Measurements from ENCODE around the gene PREB. TPM values are rescaled to one million over a fixed set of nuclear protein-coding genes. Genes with fewer than 3 reads are reported as not detected.

The PREB gene
- total and polyA plus RNA-seq, 3 experiments from 2014 or later, result 68.6 to 80.6 (median 79.5) TPM

- Histone ChIP-seq H3K4me3 (ENCODE audit: low read length) (peak overlapping the region; percentile 60), H3K27ac (ENCODE audit: low read depth, low read length) (peak overlapping the region; percentile 75), H3K27me3 (ENCODE audit: insufficient read depth, low read length, poor library complexity, severe bottlenecking) (no peaks in the 10 kb centered on the region), H3K9me3 (ENCODE audit: low read length) (no peaks in the 10 kb centered on the region), H3K36me3 (ENCODE audit: insufficient read depth, low read length) (no peaks in the 10 kb centered on the region), H3K4me1 (ENCODE audit: insufficient read depth, low read length) (peaks cover 42% of the 10 kb centered on the region)
- H3K27ac Mint-ChIP-seq, result peak overlapping the region; percentile 8 to 87 (median 64)
- no peaks in the 10 kb centered on the region for H3K9me3 Mint-ChIP-seq
- H3K4me3 Mint-ChIP-seq, result peak overlapping the region; percentile 58 to 94 (median 76)
- CTCF ChIA-PET, result interaction anchor here (1.0 to 3.8 kb wide), 4 partner anchors 16 to 208 kb away, joined by 3 to 16 read pairs (median 9); partner anchors contain the start of gene AGBL5
- DNase-seq, result no peak
- POLR2A ChIA-PET, result interaction anchor here (1.2 to 3.8 kb wide), 3 partner anchors 10 to 34 kb away, joined by 4 to 24 read pairs (median 6); partner anchors contain the start of genes AGBL5 and OST4
- no peaks in the 10 kb centered on the region for H3K36me3 Mint-ChIP-seq
- H3K27me3 Mint-ChIP-seq, result no peaks in the 10 kb centered on the region
- H3K4me1 Mint-ChIP-seq, result peaks cover 26 to 33% (median 32%) of the 10 kb centered on the region in 3 donors
These were observed 49.3 kb downstream of the PREB start for GRCh38 chr2:27085062-27085672.

- H3K4me1 Mint-ChIP-seq, result peaks cover 26 to 34% (median 33%) of the 10 kb centered on the region in 3 donors
- peak overlapping the region; percentile 20 to 82 (median 67) for H3K4me3 Mint-ChIP-seq
These were observed 50.0 kb downstream of the PREB start for GRCh38 chr2:27084297-27085061.

GRCh38 chr2:27083410-27084296, 50.8 kb downstream of the PREB start:
- Mint-ChIP-seq H3K9me3 (no peaks in the 10 kb centered on the region), H3K27ac (peak overlapping the region in 3 of 8 donors; percentile 12 to 68 (median 17)), H3K4me1 (peaks cover 26 to 34% (median 32%) of the 10 kb centered on the region in 3 donors), H3K4me3 (peak overlapping the region in 3 of 7 donors; percentile 38 to 82 (median 76)), H3K27me3 (no peaks in the 10 kb centered on the region), H3K36me3 (no peaks in the 10 kb centered on the region)
- DNase-seq, result no peak
- CTCF ChIA-PET, result interaction anchor here (1.0 to 2.8 kb wide), 5 partner anchors 12 to 122 kb away, joined by 3 to 15 read pairs (median 3); partner anchors contain the start of genes AGBL5 and OST4
- Histone ChIP-seq H3K4me1 (ENCODE audit: insufficient read depth, low read length) (peaks cover 42% of the 10 kb centered on the region), H3K4me3 (ENCODE audit: low read length) (no peak overlapping the region), H3K27me3 (ENCODE audit: insufficient read depth, low read length, poor library complexity, severe bottlenecking) (no peaks in the 10 kb centered on the region), H3K9me3 (ENCODE audit: low read length) (no peaks in the 10 kb centered on the region), H3K27ac (ENCODE audit: low read depth, low read length) (no peak overlapping the region), H3K36me3 (ENCODE audit: insufficient read depth, low read length) (no peaks in the 10 kb centered on the region)
- POLR2A ChIA-PET, result interaction anchor here (1.1 to 4.2 kb wide), 4 partner anchors 12 to 128 kb away, joined by 3 to 37 read pairs (median 24); partner anchors contain the start of genes AGBL5, ATRAID, OST4 and SLC5A6

More at GRCh38 chr2:27084297-27085061, 50.0 kb downstream of the PREB start:
- CTCF ChIA-PET, result interaction anchor here (1.0 to 2.8 kb wide), 2 partner anchors 29 to 33 kb away, joined by 3 to 15 read pairs; partner anchors contain the start of gene AGBL5
- Histone ChIP-seq H3K9me3 (ENCODE audit: low read length) (no peaks in the 10 kb centered on the region), H3K4me1 (ENCODE audit: insufficient read depth, low read length) (peaks cover 42% of the 10 kb centered on the region), H3K27ac (ENCODE audit: low read depth, low read length) (no peak overlapping the region), H3K4me3 (ENCODE audit: low read length) (no peak overlapping the region), H3K36me3 (ENCODE audit: insufficient read depth, low read length) (no peaks in the 10 kb centered on the region), H3K27me3 (ENCODE audit: insufficient read depth, low read length, poor library complexity, severe bottlenecking) (no peaks in the 10 kb centered on the region)
- Mint-ChIP-seq H3K27ac (peak overlapping the region in 4 of 8 donors; percentile 12 to 71 (median 42)), H3K9me3 (no peaks in the 10 kb centered on the region), H3K36me3 (no peaks in the 10 kb centered on the region), H3K27me3 (no peaks in the 10 kb centered on the region)
- no peak for DNase-seq
- POLR2A ChIA-PET, result interaction anchor here (1.2 to 4.2 kb wide), 3 partner anchors 12 to 33 kb away, joined by 4 to 37 read pairs (median 24); partner anchors contain the start of genes AGBL5 and OST4

- POLR2A ChIA-PET, result interaction anchor here (0.5 to 4.2 kb wide), 4 partner anchors 11 to 129 kb away, joined by 3 to 37 read pairs (median 14); partner anchors contain the start of genes AGBL5, ATRAID, OST4 and SLC5A6
- Mint-ChIP-seq H3K4me3 (no peak overlapping the region), H3K27ac (no peak overlapping the region), H3K36me3 (no peaks in the 10 kb centered on the region), H3K9me3 (no peaks in the 10 kb centered on the region), H3K27me3 (peaks cover 0 to 1% of the 10 kb centered on the region in 2 donors), H3K4me1 (peaks cover 26 to 34% (median 31%) of the 10 kb centered on the region in 3 donors)
- no peak for DNase-seq
- Histone ChIP-seq H3K4me1 (ENCODE audit: insufficient read depth, low read length) (peaks cover 42% of the 10 kb centered on the region), H3K4me3 (ENCODE audit: low read length) (no peak overlapping the region), H3K36me3 (ENCODE audit: insufficient read depth, low read length) (no peaks in the 10 kb centered on the region), H3K27ac (ENCODE audit: low read depth, low read length) (no peak overlapping the region), H3K27me3 (ENCODE audit: insufficient read depth, low read length, poor library complexity, severe bottlenecking) (no peaks in the 10 kb centered on the region), H3K9me3 (ENCODE audit: low read length) (no peaks in the 10 kb centered on the region)
- CTCF ChIA-PET, result interaction anchor here (1.2 to 2.8 kb wide), 4 partner anchors 11 to 121 kb away, joined by 3 to 15 read pairs (median 3); partner anchors contain the start of genes AGBL5 and OST4
These were observed 51.5 kb downstream of the PREB start for GRCh38 chr2:27082773-27083409.

DNA sequence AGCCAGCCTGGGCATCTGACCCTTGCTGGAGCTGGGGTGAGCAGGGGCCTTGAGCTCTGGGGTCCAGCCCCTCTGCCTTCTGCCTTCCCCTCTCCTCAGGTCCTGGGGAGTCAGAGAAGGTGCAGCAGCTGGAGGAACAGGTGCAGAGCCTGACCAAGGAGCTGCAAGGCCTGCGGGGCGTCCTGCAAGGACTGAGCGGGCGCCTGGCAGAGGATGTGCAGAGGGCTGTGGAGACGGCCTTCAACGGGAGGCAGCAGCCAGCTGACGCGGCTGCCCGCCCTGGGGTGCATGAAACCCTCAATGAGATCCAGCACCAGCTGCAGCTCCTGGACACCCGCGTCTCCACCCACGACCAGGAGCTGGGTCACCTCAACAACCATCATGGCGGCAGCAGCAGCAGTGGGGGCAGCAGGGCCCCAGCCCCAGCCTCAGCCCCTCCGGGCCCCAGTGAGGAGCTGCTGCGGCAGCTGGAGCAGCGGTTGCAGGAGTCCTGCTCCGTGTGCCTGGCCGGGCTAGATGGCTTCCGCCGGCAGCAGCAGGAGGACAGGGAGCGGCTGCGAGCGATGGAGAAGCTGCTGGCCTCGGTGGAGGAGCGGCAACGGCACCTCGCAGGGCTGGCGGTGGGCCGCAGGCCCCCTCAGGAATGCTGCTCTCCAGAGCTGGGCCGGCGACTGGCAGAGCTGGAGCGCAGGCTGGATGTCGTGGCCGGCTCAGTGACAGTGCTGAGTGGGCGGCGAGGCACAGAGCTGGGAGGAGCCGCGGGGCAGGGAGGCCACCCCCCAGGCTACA, 52.3 kb downstream of the PREB start:
- Histone ChIP-seq H3K27me3 (ENCODE audit: insufficient read depth, low read length, poor library complexity, severe bottlenecking) (no peaks in the 10 kb centered on the region), H3K4me3 (ENCODE audit: low read length) (peak overlapping the region; percentile 65), H3K4me1 (ENCODE audit: insufficient read depth, low read length) (peaks cover 37% of the 10 kb centered on the region), H3K27ac (ENCODE audit: low read depth, low read length) (peak overlapping the region; percentile 68), H3K36me3 (ENCODE audit: insufficient read depth, low read length) (no peaks in the 10 kb centered on the region), H3K9me3 (ENCODE audit: low read length) (no peaks in the 10 kb centered on the region)
- Mint-ChIP-seq H3K27me3 (peaks cover 0 to 2% of the 10 kb centered on the region in 2 donors), H3K36me3 (no peaks in the 10 kb centered on the region), H3K9me3 (no peaks in the 10 kb centered on the region), H3K4me3 (peak overlapping the region in 3 of 7 donors; percentile 9 to 91 (median 87)), H3K27ac (peak overlapping the region in 1 of 8 donors; percentile 69), H3K4me1 (peaks cover 19 to 27% (median 27%) of the 10 kb centered on the region in 3 donors)
- ChIA-PET POLR2A (interaction anchor here (0.5 to 4.2 kb wide), 6 partner anchors 10 to 272 kb away, joined by 3 to 37 read pairs (median 4); partner anchors contain the start of genes AGBL5, ATRAID, OST4 and SLC5A6), CTCF (interaction anchor here (1.3 to 2.6 kb wide), 6 partner anchors 9 to 49 kb away, joined by 3 to 14 read pairs (median 7); partner anchors contain the start of genes AGBL5, OST4 and TMEM214)
- no peak for DNase-seq

Measured in CD8-positive, alpha-beta memory T cell (primary cell).